HepG2 (cell line): ENCODE data around the gene KIF3C. TPM values are rescaled to one million over a fixed set of nuclear protein-coding genes. Genes with fewer than 3 reads are reported as not detected.

Experiments used
- ATAC-seq: fragments of 200-7000 bp; cut with Tn5 transposase; 3 replicates; pipeline ENCODE4 v1.9.1; 2020; ENCODE audit warnings: mild to moderate bottlenecking, moderate library complexity
- BruUV-seq: library from RNA; stranded (reverse); fragments of 400-500 nt; replicated peaks from 2 replicates; lab custom pipeline; 2021; lab: Mats Ljungman, UMichigan
- CTCF ChIA-PET: fragments of 300-600 bp; formaldehyde crosslinking; extraction: SDS; loops from one replicate; lab custom pipeline; 2021; ENCODE audit warnings: low total read pairs, inconsistent platforms, low intra/inter-chr PET ratio; lab: Yijun Ruan, JAX
- POLR2A ChIA-PET: fragments of 350-600 bp; sonication (Branson Sonifier 250); formaldehyde crosslinking; loops from one replicate; lab custom pipeline; 2020; ENCODE audit warnings: antibody characterized with exemption, inconsistent platforms; lab: Yijun Ruan, JAX
- DNase-seq: peaks from one replicate; pipeline ENCODE4 v3.0.0-alpha.2; 2015; ENCODE audit warnings: low spot score
- FAIRE-seq: peaks from 3 replicates; lab custom pipeline; 2011; peaks lifted over from hg19 to GRCh38; lab: Jason Lieb, UNC
- H2AFZ ChIP-seq: one replicate; pipeline ENCODE4 v1.6.1; 2011; ENCODE audit warnings: low read length, inconsistent platforms
- H3K27ac ChIP-seq: fragments of 300-600 bp; 3 replicates; pipeline ENCODE4 v1.8.0; 2011; ENCODE audit warnings: mixed run types, mild to moderate bottlenecking, mixed read lengths, low read length, inconsistent platforms; ENCODE audit not compliant: insufficient read depth; ENCODE audit errors: extremely low read length
- H3K27me3 ChIP-seq, 2 experiments: fragments of 200-600 bp in 1 of 2; 2 replicates in 1 of 2; 3 replicates in 1 of 2; pipeline versions ENCODE4 v1.6.0 to v1.8.0; 2011; ENCODE audit warnings: low read length in 2 of 2, mild to moderate bottlenecking in 2 of 2, moderate library complexity in 2 of 2, inconsistent platforms in 1 of 2; ENCODE audit not compliant: insufficient read depth in 2 of 2, control insufficient read depth in 1 of 2
- H3K36me3 ChIP-seq, 2 experiments: fragments of 200-600 bp in 1 of 2; replicated peaks in 1 of 2; 2 replicates in 1 of 2; 3 replicates in 1 of 2; pipeline versions ENCODE4 v1.5.1 to v1.8.0; 2011; ENCODE audit warnings: low read length in 2 of 2, inconsistent platforms in 1 of 2; ENCODE audit not compliant: insufficient read depth in 2 of 2, control insufficient read depth in 1 of 2
- H3K4me1 ChIP-seq: 2 replicates; pipeline ENCODE4 v1.5.1; 2012; ENCODE audit warnings: low read length, inconsistent platforms; ENCODE audit not compliant: insufficient read depth
- H3K4me2 ChIP-seq: 2 replicates; pipeline ENCODE4 v1.6.0; 2011; ENCODE audit warnings: low read depth, low read length, inconsistent platforms
- H3K4me3 ChIP-seq, 3 experiments: fragments of 200-600 bp in 1 of 3; sonication (generic), shearing (Covaris generic) in 1 of 3; replicated peaks in 1 of 3; 2 replicates each; pipeline ENCODE4 v1.5.1; 2011 to 2016; ENCODE audit warnings: low read length in 3 of 3, inconsistent platforms in 2 of 3, low read depth in 2 of 3, mild to moderate bottlenecking in 2 of 3, control low read depth in 1 of 3, mixed read lengths in 1 of 3; ENCODE audit not compliant: insufficient read depth in 1 of 3
- H3K79me2 ChIP-seq: one replicate; pipeline ENCODE4 v1.6.1; 2011; ENCODE audit warnings: low read length, inconsistent platforms; ENCODE audit not compliant: insufficient read depth
- H3K9ac ChIP-seq: 2 replicates; pipeline ENCODE4 v1.6.0; 2011; ENCODE audit warnings: mild to moderate bottlenecking, low read depth, low read length, inconsistent platforms; ENCODE audit not compliant: insufficient read depth
- H3K9me3 ChIP-seq: 2 replicates; pipeline ENCODE4 v1.5.1; 2012; ENCODE audit warnings: mild to moderate bottlenecking, low read length
- H4K20me1 ChIP-seq: 2 replicates; pipeline ENCODE4 v1.6.0; 2011; ENCODE audit warnings: inconsistent platforms, mild to moderate bottlenecking, low read length, moderate library complexity; ENCODE audit not compliant: insufficient read depth
- ATF2 ChIP-seq: sonication (generic); formaldehyde crosslinking; IDR thresholded peaks from 2 replicates; pipeline ENCODE4 v1.4.0; 2020; ENCODE audit warnings: missing genetic modification reagents
- NAIF1 ChIP-seq: sonication (generic); formaldehyde crosslinking; IDR thresholded peaks from 2 replicates; pipeline ENCODE4 v1.5.0; 2020; ENCODE audit warnings: mild to moderate bottlenecking, missing genetic modification reagents, borderline replicate concordance
- NFIB ChIP-seq: sonication (generic); formaldehyde crosslinking; IDR thresholded peaks from 2 replicates; pipeline ENCODE4 v1.9.0; 2021; ENCODE audit warnings: missing genetic modification reagents, mild to moderate bottlenecking, borderline replicate concordance
- ZBTB3 ChIP-seq: sonication (generic); formaldehyde crosslinking; IDR thresholded peaks from 2 replicates; pipeline ENCODE4 v1.4.0; 2020; ENCODE audit warnings: low read depth, mild to moderate bottlenecking, moderate library complexity, missing genetic modification reagents, borderline replicate concordance
- ZBTB38 ChIP-seq: sonication (generic); formaldehyde crosslinking; IDR thresholded peaks from 2 replicates; pipeline ENCODE4 v1.5.1; 2020; ENCODE audit warnings: mild to moderate bottlenecking, missing genetic modification reagents
- ZBTB8A ChIP-seq: sonication (generic); formaldehyde crosslinking; IDR thresholded peaks from 2 replicates; pipeline ENCODE4 v1.4.0; 2020; ENCODE audit warnings: mild to moderate bottlenecking, low read depth, missing genetic modification reagents, borderline replicate concordance
- ZFP62 ChIP-seq: sonication (generic); formaldehyde crosslinking; IDR thresholded peaks from 2 replicates; pipeline ENCODE4 v1.4.0; 2020; ENCODE audit warnings: missing genetic modification reagents
- ZNF343 ChIP-seq: sonication (generic); formaldehyde crosslinking; IDR thresholded peaks from 2 replicates; pipeline ENCODE4 v1.4.0; 2020; ENCODE audit warnings: mild to moderate bottlenecking, missing genetic modification reagents
- ZNF362 ChIP-seq: sonication (generic); formaldehyde crosslinking; IDR thresholded peaks from 2 replicates; pipeline ENCODE4 v1.4.0; 2020; ENCODE audit warnings: missing genetic modification reagents, mild to moderate bottlenecking, borderline replicate concordance
- ZNF615 ChIP-seq: sonication (generic); formaldehyde crosslinking; IDR thresholded peaks from 2 replicates; pipeline ENCODE4 v1.5.0; 2020; ENCODE audit warnings: mild to moderate bottlenecking, missing genetic modification reagents, borderline replicate concordance
- ZNF660 ChIP-seq: sonication (generic); formaldehyde crosslinking; IDR thresholded peaks from 2 replicates; pipeline ENCODE4 v1.5.1; 2020; ENCODE audit warnings: mild to moderate bottlenecking, low read depth, missing genetic modification reagents, borderline replicate concordance
- ZNF816 ChIP-seq: sonication (generic); formaldehyde crosslinking; IDR thresholded peaks from 2 replicates; pipeline ENCODE4 v1.8.0; 2022; ENCODE audit warnings: missing genetic modification reagents, mild to moderate bottlenecking, borderline replicate concordance
- ZSCAN31 ChIP-seq: sonication (generic); formaldehyde crosslinking; IDR thresholded peaks from 2 replicates; pipeline ENCODE4 v1.5.0; 2020; ENCODE audit warnings: low read depth, mild to moderate bottlenecking, missing genetic modification reagents
- WGBS: methylation state at CpG from one replicate; pipeline ENCODE4 v1.1.6; 2017; ENCODE audit warnings: low lambda C conversion rate; 5-methylcytosine and 5-hydroxymethylcytosine counted together
- in situ Hi-C: cut with HindIII; loops from 2 replicates; pipeline ENCODE4 v1.10.0; 2017; ENCODE audit warnings: low pct_unique_long_range_greater_than_20kb; ENCODE audit not compliant: extremely low pct_ligation_motif_present
- intact Hi-C: fragments of 100-400 bp; cut with micrococcal nuclease; formaldehyde crosslinking; loops from one replicate; pipeline ENCODE4 v1.10.0; 2022; ENCODE audit not compliant: unreplicated experiment
- polyA plus RNA-seq, 8 experiments: library from polyadenylated mRNA; depleted of rRNA in 3 of 8; stranded (reverse) in 7 of 8; unstranded in 1 of 8; fragments of >200 nt; fragmentation: Illumina TruSeq in 4 of 8; extraction: Trizol in 4 of 8; gene quantifications; 2 replicates each; pipeline versions ENCODE4 v1.2.1 to v1.2.3, GENCODE V29; 2011 to 2016; ENCODE audit warnings: low read depth in 4 of 8, missing spikeins in 1 of 8, mixed read lengths in 1 of 8; ENCODE audit not compliant: insufficient read depth in 1 of 8
- total RNA-seq, 5 experiments: library from RNA; depleted of rRNA; stranded (reverse); fragments of >200 nt; fragmentation: Illumina TruSeq; extraction: Trizol; gene quantifications; 2 replicates each; pipeline ENCODE4 v1.2.3, GENCODE V29; 2016; ENCODE audit warnings: low read depth in 1 of 5

Gene KIF3C
- total and polyA plus RNA-seq, 2 of the 13 experiments (the other 11 are each of a cell fraction or from before 2014, with no cell fraction given): 3.6 to 4.9 TPM

- in situ Hi-C loops: loop anchor here (25.0 kb wide), 1 partner anchor 345 kb away; the partner anchor contains the start of genes ADGRF3 and SELENOI
- Histone ChIP-seq H3K9me3 (no peaks in the 10 kb centered on the region), H3K9ac (no peak overlapping the region), H3K27ac (no peak overlapping the region), H3K36me3 (no peaks in the 10 kb centered on the region), H3K79me2 (no peaks in the 10 kb centered on the region), H3K4me3 (no peak overlapping the region), H3K27me3 (peaks cover 0 to 1% of the 10 kb centered on the region in 2 experiments; a peak in 1 of 5 replicates), H2AFZ (no peak overlapping the region), H3K4me2 (no peak overlapping the region), H3K4me1 (peaks cover 41% of the 10 kb centered on the region), H4K20me1 (no peaks in the 10 kb centered on the region)
- POLR2A ChIA-PET: no interaction called here
- CTCF ChIA-PET: no interaction called here
- BruUV-seq: no TSS peak
- DNase-seq (no peak), FAIRE-seq (no peak), ATAC-seq (no peak)
- TF ChIP-seq ATF2 (CRISPR knock-in tag) (no peak), ZBTB8A (CRISPR knock-in tag) (no peak), NFIB (CRISPR knock-in tag) (no peak), ZNF615 (CRISPR knock-in tag) (no peak), ZNF343 (CRISPR knock-in tag) (no peak), ZNF816 (CRISPR knock-in tag) (no peak), ZBTB3 (no peak), ZNF660 (no peak), NAIF1 (no peak), ZFP62 (CRISPR knock-in tag) (no peak), ZNF362 (CRISPR knock-in tag) (no peak), ZSCAN31 (no peak), ZBTB38 (CRISPR knock-in tag) (no peak)
- whole genome bisulfite sequencing: 84% methylated on average over 8 of the region's 8 CpGs
- intact Hi-C loops: loop anchor here (10.0 kb wide), 1 partner anchor 82 kb away; no protein-coding TSS in a partner anchor
Observed at GRCh38 chr2:25992556-25992955, 10.3 kb upstream of the KIF3C start.
